ENCODE measurements around the gene ROBO3.
A peak's percentile ranks its signal among the peaks of the same experiment; 100 is the strongest.

The ROBO3 gene

GRCh38 chr11:124874571-124875255, 9.5 kb downstream of the ROBO3 start (continued):
- no peak for TF ChIP-seq ZNF639 (tag by site-specific recombination; IDR thresholded peaks at IDR 0.05)
- no peak for TF ChIP-seq HOXD13 (CRISPR knock-in tag; IDR thresholded peaks at IDR 0.05; ENCODE audit: borderline replicate concordance)

- H3K27ac ChIP-seq (ENCODE audit: extremely low read depth, low read depth, low read length), result no peak overlapping the region
- POLR2A ChIA-PET, result interaction anchor here (1.3 to 1.5 kb wide), 6 partner anchors 9 to 84 kb away, joined by 3 to 11 read pairs (median 5); partner anchors contain the start of gene ROBO3
Measured at GRCh38 chr11:124875401-124875800, 10.2 kb downstream of the ROBO3 start.

GRCh38 chr11:124875943-124876817, 10.9 kb downstream of the ROBO3 start:
- no peaks in the 10 kb centered on the region for H3K4me1 ChIP-seq (ENCODE audit: control insufficient read depth, insufficient read depth, low read length)
- H3K27ac ChIP-seq (ENCODE audit: extremely low read depth, low read depth, low read length), result peak overlapping the region; percentile 57
- POLR2A ChIA-PET, result interaction anchor here (0.6 to 1.5 kb wide), 18 partner anchors 8 to 254 kb away, joined by 3 to 18 read pairs (median 4); partner anchors contain the start of genes CCDC15, ROBO3, ROBO4 and TBRG1
- peak overlapping the region; percentile 49 for H3K4me3 ChIP-seq (ENCODE audit: low read depth, low read length)
- CTCF ChIA-PET, result interaction anchor here (0.6 to 1.8 kb wide), 39 partner anchors 10 to 1684 kb away, joined by 3 to 34 read pairs (median 4); partner anchors contain the start of genes HEPN1, ROBO3 and ROBO4
- H3K36me3 ChIP-seq (ENCODE audit: control insufficient read depth in 2 of 2, insufficient read depth in 1 of 2, low read length in 2 of 2), result no peaks in the 10 kb centered on the region
- H3K9me3 ChIP-seq (ENCODE audit: control insufficient read depth, insufficient read depth, low read depth, low read length), result no peaks in the 10 kb centered on the region
- 0 out of 2 replicates have a peak, but pooled peaks have one; percentile 64 for TF ChIP-seq ZSCAN5A (tag by site-specific recombination; IDR thresholded peaks at IDR 0.05)
- 0 out of 2 replicates have a peak, but pooled peaks have one; percentile 31 for TF ChIP-seq ZNF610 (tag by site-specific recombination; IDR thresholded peaks at IDR 0.05; ENCODE audit: borderline replicate concordance)
- TF ChIP-seq ZBTB48 (tag by site-specific recombination; IDR thresholded peaks at IDR 0.05), result peak; percentile 52; the same call in 1 of the 2 replicates
- TF ChIP-seq KLF1 (tag by site-specific recombination; IDR thresholded peaks at IDR 0.05), result peak; percentile 43; the same call in 1 of the 2 replicates
- peak; percentile 97 for TF ChIP-seq ZNF561 (tag by site-specific recombination; IDR thresholded peaks at IDR 0.05; ENCODE audit: borderline replicate concordance)
- TF ChIP-seq ZBTB11 (tag by site-specific recombination; conservative IDR thresholded peaks at IDR 0.05; ENCODE audit: low read depth), result peak; percentile 66
- TF ChIP-seq PBX3 (CRISPR knock-in tag; IDR thresholded peaks at IDR 0.05), result peak; percentile 83; the same call in 1 of the 2 replicates
- TF ChIP-seq ZNF785 (tag by site-specific recombination; IDR thresholded peaks at IDR 0.05), result peak; percentile 71; the same call in 1 of the 2 replicates
- peak; percentile 80; the same call in 1 of the 2 replicates for TF ChIP-seq ZNF324 (tag by site-specific recombination; IDR thresholded peaks at IDR 0.05)

More at GRCh38 chr11:124875401-124875800, 10.2 kb downstream of the ROBO3 start:
- CTCF ChIA-PET, result interaction anchor here (1.0 to 1.7 kb wide), 11 partner anchors 9 to 564 kb away, joined by 3 to 34 read pairs (median 6); partner anchors contain the start of gene ROBO3
- Histone ChIP-seq H3K4me1 (ENCODE audit: control insufficient read depth, insufficient read depth, low read length) (no peaks in the 10 kb centered on the region), H3K36me3 (ENCODE audit: control insufficient read depth in 2 of 2, insufficient read depth in 1 of 2, low read length in 2 of 2) (no peaks in the 10 kb centered on the region), H3K9me3 (ENCODE audit: control insufficient read depth, insufficient read depth, low read depth, low read length) (no peaks in the 10 kb centered on the region), H3K4me3 (ENCODE audit: low read depth, low read length) (no peak overlapping the region)
- no peak for TF ChIP-seq SCRT1 (tag by site-specific recombination; IDR thresholded peaks at IDR 0.05; ENCODE audit: borderline replicate concordance)
- no peak for TF ChIP-seq SP3 (tag by site-specific recombination; IDR thresholded peaks at IDR 0.05)
- peak; percentile 69 for TF ChIP-seq GLIS1 (tag by site-specific recombination; IDR thresholded peaks at IDR 0.05)
- no peak for TF ChIP-seq KLF16 (tag by site-specific recombination; IDR thresholded peaks at IDR 0.05)
- TF ChIP-seq ZIC2 (tag by site-specific recombination; IDR thresholded peaks at IDR 0.05), result no peak
- no peak for TF ChIP-seq ZNF362 (tag by site-specific recombination; IDR thresholded peaks at IDR 0.05)
- TF ChIP-seq KLF9 (tag by site-specific recombination; IDR thresholded peaks at IDR 0.05; ENCODE audit: low read depth), result no peak
- no peak for TF ChIP-seq KLF7 (tag by site-specific recombination; IDR thresholded peaks at IDR 0.05; ENCODE audit: borderline replicate concordance)
- no peak for TF ChIP-seq ZNF623 (tag by site-specific recombination; IDR thresholded peaks at IDR 0.05)
- no peak for TF ChIP-seq ZNF837 (tag by site-specific recombination; IDR thresholded peaks at IDR 0.05)
- 0 out of 2 replicates have a peak, but pooled peaks have one; percentile 43 for TF ChIP-seq KLF17 (tag by site-specific recombination; IDR thresholded peaks at IDR 0.05)
- no peak for TF ChIP-seq ZNF248 (tag by site-specific recombination; IDR thresholded peaks at IDR 0.05)
- TF ChIP-seq SP2 (tag by site-specific recombination; IDR thresholded peaks at IDR 0.05), result no peak
